OCI-M1 (cell line): ENCODE results near the gene MAP6.

Experiments used
- DNase-seq: peaks from one replicate; lab custom pipeline; 2025; lab: John Stamatoyannopoulos, UW

MAP6 gene

GRCh38 chr11:75627906-75628668 lies 40.8 kb downstream of the MAP6 start:
- no peak for DNase-seq

- no peak for DNase-seq
These were observed 41.8 kb downstream of the MAP6 start for GRCh38 chr11:75626889-75627529.

- no peak for DNase-seq
These were observed 42.6 kb downstream of the MAP6 start for GRCh38 chr11:75625991-75626888.

- no peak for DNase-seq
These were observed 43.8 kb downstream of the MAP6 start for GRCh38 chr11:75625021-75625420.

GRCh38 chr11:75616281-75616680 lies 52.6 kb downstream of the MAP6 start:
- DNase-seq = no peak

- no peak for DNase-seq
These were observed 53.1 kb downstream of the MAP6 start for GRCh38 chr11:75615751-75616150.

- no peak for DNase-seq
These were observed 57.0 kb downstream of the MAP6 start for GRCh38 chr11:75611823-75612222.

GRCh38 chr11:75606099-75606498 lies 62.7 kb downstream of the MAP6 start:
- no peak for DNase-seq

- no peak for DNase-seq
These were observed 64.8 kb downstream of the MAP6 start for GRCh38 chr11:75603791-75604736.

GRCh38 chr11:75602951-75603350 lies 65.9 kb downstream of the MAP6 start:
- no peak for DNase-seq

- DNase-seq = no peak
These were observed 67.3 kb downstream of the MAP6 start for GRCh38 chr11:75601494-75601893.

- DNase-seq = no peak
These were observed 68.5 kb downstream of the MAP6 start for GRCh38 chr11:75600356-75600755.

GRCh38 chr11:75598900-75599299 lies 69.9 kb downstream of the MAP6 start:
- no peak for DNase-seq

GRCh38 chr11:75598264-75598663 lies 70.6 kb downstream of the MAP6 start:
- no peak for DNase-seq

GRCh38 chr11:75597636-75598035 lies 71.2 kb downstream of the MAP6 start:
- peak; percentile 92 for DNase-seq

GRCh38 chr11:75596914-75597313 lies 71.9 kb downstream of the MAP6 start:
- no peak for DNase-seq

GRCh38 chr11:75595429-75595828 lies 73.4 kb downstream of the MAP6 start:
- peak; percentile 90 for DNase-seq

- DNase-seq = no peak
These were observed 74.6 kb downstream of the MAP6 start for GRCh38 chr11:75594211-75594610.

- no peak for DNase-seq
These were observed 75.4 kb downstream of the MAP6 start for GRCh38 chr11:75593286-75593915.

- DNase-seq = no peak
These were observed 76.1 kb downstream of the MAP6 start for GRCh38 chr11:75592715-75593114.

- no peak for DNase-seq
These were observed 76.9 kb downstream of the MAP6 start for GRCh38 chr11:75591966-75592365.
